Measurements from ENCODE around the gene CD69. TPM values are rescaled to one million over a fixed set of nuclear protein-coding genes. Genes with fewer than 3 reads are reported as not detected.
"Not testable (repeated sequence)": the region's sequence is repeated elsewhere in the genome, so short reads cannot be mapped to it uniquely, and the experiment has no call there.

The CD69 gene
- total RNA-seq, 1 experiment from 2014 or later = not detected

DNA sequence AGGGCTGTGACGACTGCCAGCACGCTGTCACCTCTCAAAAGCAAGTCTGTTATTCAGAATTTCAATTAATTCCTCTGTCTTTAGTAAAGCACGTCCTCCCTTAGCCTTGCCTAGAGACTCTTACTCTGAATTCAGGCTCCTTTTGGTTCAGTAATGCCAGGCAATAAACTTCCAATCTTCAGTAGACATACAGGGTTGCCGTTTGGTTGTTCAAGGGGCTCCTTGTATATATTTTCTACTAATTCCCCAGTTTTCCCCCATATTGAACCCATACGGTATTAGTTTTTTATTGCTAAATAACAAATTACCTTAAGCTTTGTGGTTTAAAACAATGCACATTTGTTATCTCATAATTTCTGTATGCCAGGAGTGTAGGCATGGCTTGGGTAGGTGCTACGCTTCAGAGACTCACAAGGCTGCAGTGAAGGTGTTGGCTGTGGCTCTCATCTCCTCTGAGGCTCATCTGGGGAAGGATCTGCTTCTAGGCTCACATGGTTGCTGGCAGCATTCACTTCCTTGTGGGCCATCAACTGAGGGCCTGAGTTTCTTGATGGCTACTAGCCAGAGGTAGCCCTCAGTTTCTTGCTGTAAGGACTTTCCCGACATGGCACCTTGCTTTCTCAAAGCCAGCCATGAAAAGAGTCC lies 20.5 kb downstream of the CD69 start:
- no peaks in the 10 kb centered on the region for H3K4me1 ChIP-seq (ENCODE audit: insufficient read depth, low read length)
- H2BK15ac ChIP-seq (ENCODE audit: low read depth, low read length) = no peak overlapping the region
- Mint-ChIP-seq H3K36me3 (ENCODE audit: insufficient read depth in 1 of 3, low read depth in 3 of 3) (no peaks in the 10 kb centered on the region; a peak in 1 of 7 replicates), H3K9me3 (no peaks in the 10 kb centered on the region; a peak in 1 of 5 replicates), H3K4me3 (no peak overlapping the region), H3K4me1 (peaks cover 4 to 6% of the 10 kb centered on the region in 2 experiments), H3K27ac (no peak overlapping the region), H3K27me3 (ENCODE audit: low read depth) (no peaks in the 10 kb centered on the region)
- no peaks in the 10 kb centered on the region for H3K79me2 ChIP-seq (ENCODE audit: insufficient read depth, low read length)
- no peak overlapping the region for H2BK12ac ChIP-seq (ENCODE audit: insufficient read length, low read depth, low read length)
- no peak overlapping the region for H2BK5ac ChIP-seq (ENCODE audit: insufficient read length, low read length)
- H2BK20ac ChIP-seq (ENCODE audit: low read depth, low read length, poor library complexity, severe bottlenecking) = no peak overlapping the region
- no peak overlapping the region for H3K23ac ChIP-seq (ENCODE audit: insufficient read length, low read depth, low read length)
- no peak overlapping the region for H3K14ac ChIP-seq (ENCODE audit: insufficient read depth, low read length)
- H3K9ac ChIP-seq (ENCODE audit: extremely low read depth, insufficient read length, low read length) = no peak overlapping the region
- H3K23me2 ChIP-seq (ENCODE audit: insufficient read length, low read depth, low read length, poor library complexity, severe bottlenecking) = no peaks in the 10 kb centered on the region
- DNase-seq = no peak
- H3K9me3 ChIP-seq (ENCODE audit: control insufficient read depth, low read depth, low read length) = no peaks in the 10 kb centered on the region
- WGBS (ENCODE audit: extremely low coverage, insufficient read length, low lambda C conversion rate) = no CpG with 5 or more reads among the region's 7 CpGs
- H3K79me1 ChIP-seq (ENCODE audit: insufficient read depth, low read depth, low read length, poor library complexity, severe bottlenecking) = no peaks in the 10 kb centered on the region
- no peaks in the 10 kb centered on the region for H4K20me1 ChIP-seq (ENCODE audit: control insufficient read depth, insufficient read depth, insufficient read length)
- H3K27ac ChIP-seq (ENCODE audit: insufficient read length, low read depth, low read length) = no peak overlapping the region
- no peak overlapping the region for H2AK5ac ChIP-seq (ENCODE audit: insufficient read length, low read length)
- no peak overlapping the region for H4K8ac ChIP-seq (replicated peaks; ENCODE audit: insufficient read length, low read depth, low read length)
- no peaks in the 10 kb centered on the region for H3K27me3 ChIP-seq (ENCODE audit: insufficient read depth, low read length)
- H2AFZ ChIP-seq (ENCODE audit: low read length) = peak overlapping the region; percentile 29
- H4K91ac ChIP-seq (ENCODE audit: insufficient read length, low read depth, low read length) = no peak overlapping the region
- no peak overlapping the region for H3K4ac ChIP-seq (ENCODE audit: low read depth, low read length)
- no peak overlapping the region for H3K56ac ChIP-seq (ENCODE audit: insufficient read length, low read depth, low read length)
- H4K5ac ChIP-seq (ENCODE audit: insufficient read length, low read depth, low read length) = no peak overlapping the region
- H3K18ac ChIP-seq (ENCODE audit: insufficient read length, low read depth, low read length) = no peak overlapping the region
- no peak overlapping the region for H3K4me2 ChIP-seq (ENCODE audit: insufficient read depth, insufficient read length, low read length)
- H2BK120ac ChIP-seq (ENCODE audit: low read depth, low read length, poor library complexity, severe bottlenecking) = no peak overlapping the region
- TF ChIP-seq CTCF (conservative IDR thresholded peaks at IDR 0.05) = no peak
- H3T11ph ChIP-seq (ENCODE audit: low read length) = no peak overlapping the region

- not testable (repeated sequence) for H3K14ac ChIP-seq (ENCODE audit: insufficient read depth, low read length); H2BK15ac ChIP-seq (ENCODE audit: low read depth, low read length); H3K9ac ChIP-seq (ENCODE audit: extremely low read depth, insufficient read length, low read length); H3K9me3 Mint-ChIP-seq; H3K27ac ChIP-seq (ENCODE audit: insufficient read length, low read depth, low read length); H3K23ac ChIP-seq (ENCODE audit: insufficient read length, low read depth, low read length); H4K5ac ChIP-seq (ENCODE audit: insufficient read length, low read depth, low read length); H3K27me3 ChIP-seq (ENCODE audit: insufficient read depth, low read length); H4K8ac ChIP-seq (replicated peaks; ENCODE audit: insufficient read length, low read depth, low read length); DNase-seq; H3K4ac ChIP-seq (ENCODE audit: low read depth, low read length); H3K79me1 ChIP-seq (ENCODE audit: insufficient read depth, low read depth, low read length, poor library complexity, severe bottlenecking); H2BK12ac ChIP-seq (ENCODE audit: insufficient read length, low read depth, low read length); H3K4me2 ChIP-seq (ENCODE audit: insufficient read depth, insufficient read length, low read length); H3K4me1 Mint-ChIP-seq; H4K91ac ChIP-seq (ENCODE audit: insufficient read length, low read depth, low read length); H3K18ac ChIP-seq (ENCODE audit: insufficient read length, low read depth, low read length); H3K27ac Mint-ChIP-seq; H2AK5ac ChIP-seq (ENCODE audit: insufficient read length, low read length); H3K79me2 ChIP-seq (ENCODE audit: insufficient read depth, low read length); H3K4me3 Mint-ChIP-seq; H2BK5ac ChIP-seq (ENCODE audit: insufficient read length, low read length); H3K36me3 Mint-ChIP-seq (ENCODE audit: insufficient read depth in 1 of 3, low read depth in 3 of 3); H3T11ph ChIP-seq (ENCODE audit: low read length); H3K56ac ChIP-seq (ENCODE audit: insufficient read length, low read depth, low read length); H3K9me3 ChIP-seq (ENCODE audit: control insufficient read depth, low read depth, low read length); H2BK120ac ChIP-seq (ENCODE audit: low read depth, low read length, poor library complexity, severe bottlenecking); H2BK20ac ChIP-seq (ENCODE audit: low read depth, low read length, poor library complexity, severe bottlenecking); H3K23me2 ChIP-seq (ENCODE audit: insufficient read length, low read depth, low read length, poor library complexity, severe bottlenecking); H3K4me1 ChIP-seq (ENCODE audit: insufficient read depth, low read length); H4K20me1 ChIP-seq (ENCODE audit: control insufficient read depth, insufficient read depth, insufficient read length); H2AFZ ChIP-seq (ENCODE audit: low read length); H3K27me3 Mint-ChIP-seq (ENCODE audit: low read depth)
- WGBS (ENCODE audit: extremely low coverage, insufficient read length, low lambda C conversion rate) = no CpG with 5 or more reads among the region's 54 CpGs
These were observed 21.1 kb downstream of the CD69 start for GRCh38 chr12:9739404-9740105.

Data from H9 (cell line).